CD14-positive monocyte (primary cell): ENCODE measurements around the gene ZNF407. TPM values are rescaled to one million over a fixed set of nuclear protein-coding genes. Genes with fewer than 3 reads are reported as not detected.

Source experiments
- DNase-seq, 3 donors: peaks; one replicate each; pipeline ENCODE4 v3.0.0-alpha.2; 2011 to 2022
- H2AFZ ChIP-seq: 2 replicates; pipeline ENCODE4 v1.6.0; 2012; ENCODE audit warnings: mild to moderate bottlenecking, low read depth, low read length, inconsistent platforms; ENCODE audit not compliant: insufficient read depth, poor library complexity, severe bottlenecking
- H3K27ac ChIP-seq, 2 donors: 1 replicate in 1 of 2; 2 replicates in 1 of 2; pipeline ENCODE4 v1.5.1; 2012 to 2013; ENCODE audit warnings: low read length in 2 of 2, control low read depth in 1 of 2, inconsistent platforms in 1 of 2, low read depth in 1 of 2, mild to moderate bottlenecking in 1 of 2
- H3K27me3 ChIP-seq, 2 donors: one replicate each; pipeline versions ENCODE4 v1.6.0 to v1.6.1; 2011 to 2013; ENCODE audit warnings: low read length in 2 of 2; ENCODE audit not compliant: control insufficient read depth in 2 of 2, insufficient read depth in 2 of 2
- H3K36me3 ChIP-seq, 2 donors: replicated peaks in 1 of 2; 1 replicate in 1 of 2; 2 replicates in 1 of 2; pipeline versions ENCODE4 v1.5.1 to v1.6.1; 2012 to 2013; ENCODE audit warnings: low read length in 2 of 2, control low read depth in 1 of 2, inconsistent platforms in 1 of 2, mild to moderate bottlenecking in 1 of 2; ENCODE audit not compliant: insufficient read depth in 2 of 2, control insufficient read depth in 1 of 2
- H3K4me1 ChIP-seq, 2 donors: 1 replicate in 1 of 2; 2 replicates in 1 of 2; pipeline versions ENCODE4 v1.5.1 to v1.6.1; 2012 to 2013; ENCODE audit warnings: low read length in 2 of 2, control low read depth in 1 of 2, inconsistent platforms in 1 of 2, mild to moderate bottlenecking in 1 of 2, moderate library complexity in 1 of 2; ENCODE audit not compliant: insufficient read depth in 2 of 2, control insufficient read depth in 1 of 2
- H3K4me2 ChIP-seq: replicated peaks from 2 replicates; pipeline ENCODE3; 2012; ENCODE audit warnings: low read length, moderate library complexity, mild to moderate bottlenecking; ENCODE audit not compliant: poor library complexity, severe bottlenecking; ENCODE audit errors: extremely low read depth
- H3K4me3 ChIP-seq, 3 experiments: fragments of 200-600 bp in 1 of 3; sonication (generic) in 1 of 3; replicated peaks in 1 of 3; 1 replicate in 2 of 3; 2 replicates in 1 of 3; pipeline ENCODE4 v1.5.1; 2011 to 2013; ENCODE audit warnings: low read length in 3 of 3, mild to moderate bottlenecking in 3 of 3, control low read depth in 2 of 3, low read depth in 2 of 3, inconsistent platforms in 1 of 3, moderate library complexity in 1 of 3
- H3K79me2 ChIP-seq: 2 replicates; pipeline ENCODE4 v1.6.0; 2012; ENCODE audit warnings: mild to moderate bottlenecking, control low read depth, inconsistent platforms, low read length, moderate library complexity; ENCODE audit not compliant: insufficient read depth
- H3K9ac ChIP-seq: 2 replicates; pipeline ENCODE4 v1.6.0; 2017; ENCODE audit warnings: low read length, mild to moderate bottlenecking; ENCODE audit not compliant: insufficient read depth, poor library complexity, severe bottlenecking
- H3K9me3 ChIP-seq, 2 donors: replicated peaks in 1 of 2; 1 replicate in 1 of 2; 2 replicates in 1 of 2; pipeline versions ENCODE4 v1.5.1 to v1.6.1; 2012 to 2013; ENCODE audit warnings: low read length in 2 of 2, control low read depth in 1 of 2; ENCODE audit not compliant: control insufficient read depth in 1 of 2, insufficient read depth in 1 of 2
- H4K20me1 ChIP-seq: 2 replicates; pipeline ENCODE4 v1.6.0; 2012; ENCODE audit warnings: mild to moderate bottlenecking, low read length, control low read depth, moderate library complexity; ENCODE audit not compliant: insufficient read depth
- H3K27ac Mint-ChIP-seq, 7 donors: one replicate each; pipeline ENCODE4 v1.8.0; 2020; ENCODE audit warnings: mild to moderate bottlenecking in 7 of 7, mixed read lengths in 7 of 7, moderate library complexity in 6 of 7, inconsistent platforms in 2 of 7
- H3K27me3 Mint-ChIP-seq, 3 donors: one replicate each; pipeline ENCODE4 v1.8.0; 2021 to 2022; ENCODE audit warnings: low read depth in 3 of 3, mild to moderate bottlenecking in 3 of 3, mixed read lengths in 3 of 3, moderate library complexity in 3 of 3, inconsistent platforms in 1 of 3
- H3K36me3 Mint-ChIP-seq, 2 donors: one replicate each; pipeline ENCODE4 v1.8.0; 2020; ENCODE audit warnings: mixed read lengths in 2 of 2, inconsistent platforms in 1 of 2, mild to moderate bottlenecking in 1 of 2
- H3K4me1 Mint-ChIP-seq: one replicate; pipeline ENCODE4 v1.8.0; 2020; ENCODE audit warnings: mild to moderate bottlenecking, mixed read lengths
- H3K4me3 Mint-ChIP-seq, 2 donors: one replicate each; pipeline ENCODE4 v1.8.0; 2020; ENCODE audit warnings: mild to moderate bottlenecking in 2 of 2, mixed read lengths in 2 of 2, moderate library complexity in 1 of 2
- H3K9me3 Mint-ChIP-seq, 7 donors: one replicate each; pipeline ENCODE4 v1.8.0; 2020 to 2022; ENCODE audit warnings: mixed read lengths in 7 of 7, mild to moderate bottlenecking in 6 of 7, moderate library complexity in 6 of 7, inconsistent platforms in 2 of 7
- WGBS: methylation state at CpG from one replicate; pipeline ENCODE4 v1.1.5; 2013; ENCODE audit warnings: missing lambda C conversion rate; ENCODE audit not compliant: insufficient coverage; 5-methylcytosine and 5-hydroxymethylcytosine counted together
- intact Hi-C, 2 donors: fragments of 100-400 bp; cut with micrococcal nuclease; formaldehyde crosslinking; loops; one replicate each; pipeline versions ENCODE4 v1.15.0 to v1.15.1; 2023
- polyA plus RNA-seq, 3 donors: library from polyadenylated mRNA; depleted of rRNA in 1 of 3; unstranded in 2 of 3; stranded (reverse) in 1 of 3; fragments of 300-500 nt in 2 of 3; fragments of >200 nt in 1 of 3; fragmentation: Illumina TruSeq in 2 of 3; gene quantifications; 1 replicate in 2 of 3; 2 replicates in 1 of 3; pipeline ENCODE4 v1.2.3, GENCODE V29; 2012 to 2021
- TF ChIP-seq, protein P1 (sequence below): fragments of 200-600 bp; IDR thresholded peaks from one replicate; pipeline ENCODE4 v1.8.0; 2022; ENCODE audit warnings: antibody characterized with exemption, mild to moderate bottlenecking

Gene ZNF407
- polyA plus RNA-seq, 3 donors: 1.3 to 3.6 (median 1.6) TPM

GRCh38 chr18:74622072-74622471 lies 24.4 kb downstream of the ZNF407 start:
- Histone ChIP-seq H3K4me1 (peaks cover 15 to 16% of the 10 kb centered on the region in 2 donors), H3K9me3 (no peaks in the 10 kb centered on the region), H2AFZ (no peak overlapping the region), H3K4me2 (peak overlapping the region; percentile 4), H4K20me1 (peaks cover 52% of the 10 kb centered on the region), H3K9ac (no peak overlapping the region), H3K79me2 (peaks cover 33% of the 10 kb centered on the region), H3K4me3 (no peak overlapping the region), H3K27me3 (no peaks in the 10 kb centered on the region), H3K27ac (no peak overlapping the region), H3K36me3 (no peaks in the 10 kb centered on the region)
- TF ChIP-seq, protein P1, sequence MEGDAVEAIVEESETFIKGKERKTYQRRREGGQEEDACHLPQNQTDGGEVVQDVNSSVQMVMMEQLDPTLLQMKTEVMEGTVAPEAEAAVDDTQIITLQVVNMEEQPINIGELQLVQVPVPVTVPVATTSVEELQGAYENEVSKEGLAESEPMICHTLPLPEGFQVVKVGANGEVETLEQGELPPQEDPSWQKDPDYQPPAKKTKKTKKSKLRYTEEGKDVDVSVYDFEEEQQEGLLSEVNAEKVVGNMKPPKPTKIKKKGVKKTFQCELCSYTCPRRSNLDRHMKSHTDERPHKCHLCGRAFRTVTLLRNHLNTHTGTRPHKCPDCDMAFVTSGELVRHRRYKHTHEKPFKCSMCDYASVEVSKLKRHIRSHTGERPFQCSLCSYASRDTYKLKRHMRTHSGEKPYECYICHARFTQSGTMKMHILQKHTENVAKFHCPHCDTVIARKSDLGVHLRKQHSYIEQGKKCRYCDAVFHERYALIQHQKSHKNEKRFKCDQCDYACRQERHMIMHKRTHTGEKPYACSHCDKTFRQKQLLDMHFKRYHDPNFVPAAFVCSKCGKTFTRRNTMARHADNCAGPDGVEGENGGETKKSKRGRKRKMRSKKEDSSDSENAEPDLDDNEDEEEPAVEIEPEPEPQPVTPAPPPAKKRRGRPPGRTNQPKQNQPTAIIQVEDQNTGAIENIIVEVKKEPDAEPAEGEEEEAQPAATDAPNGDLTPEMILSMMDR: no peak
- peaks cover 4% of the 10 kb centered on the region for H3K4me1 Mint-ChIP-seq
- H3K36me3 Mint-ChIP-seq: no peaks in the 10 kb centered on the region
- peak in 2 of 3 donors; percentile 20 to 49 for DNase-seq
- intact Hi-C loops: no loop called here
- whole genome bisulfite sequencing: 47% methylated on average over 9 of the region's 9 CpGs
- no peaks in the 10 kb centered on the region for H3K9me3 Mint-ChIP-seq
- H3K27me3 Mint-ChIP-seq: no peaks in the 10 kb centered on the region
- H3K4me3 Mint-ChIP-seq: no peak overlapping the region
- no peak overlapping the region for H3K27ac Mint-ChIP-seq

DNA sequence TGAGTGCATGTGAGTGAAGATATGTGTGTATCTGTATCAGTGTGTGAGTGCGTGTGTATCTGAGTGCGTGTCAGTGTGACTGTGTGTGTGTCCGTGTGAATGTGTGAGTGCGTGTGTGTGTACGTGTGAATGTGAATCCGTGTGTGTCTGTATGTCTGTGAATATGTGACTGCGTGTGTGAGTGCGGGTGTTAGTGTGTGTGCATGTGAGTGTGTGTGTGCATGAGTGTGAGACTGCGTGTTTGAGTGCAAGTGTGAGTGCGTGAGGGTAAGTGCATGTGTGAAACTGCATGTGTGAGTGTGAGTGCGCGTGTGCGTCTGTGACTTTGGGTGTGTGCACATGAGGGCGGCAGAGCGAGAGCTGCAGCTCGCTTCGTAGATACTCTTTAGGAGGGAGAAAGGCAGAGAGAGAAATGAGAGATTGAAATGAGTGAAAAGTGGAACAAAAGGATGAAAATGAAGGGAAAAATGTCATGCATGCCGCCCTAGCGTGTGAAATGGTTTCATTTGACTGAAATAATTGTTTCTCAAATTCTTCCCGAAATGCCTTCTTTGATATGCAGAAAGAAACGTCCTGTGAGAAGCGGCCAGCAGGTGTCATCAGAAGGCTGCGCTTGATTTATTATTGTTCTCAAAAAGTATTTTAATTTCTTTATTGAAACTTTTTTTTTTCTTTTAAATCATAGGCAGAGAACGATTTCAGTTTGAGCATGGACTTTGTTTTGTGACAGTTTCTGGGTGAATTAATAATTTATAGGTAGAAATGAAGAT lies 25.6 kb downstream of the ZNF407 start:
- Histone ChIP-seq H2AFZ (no peak overlapping the region), H3K9ac (no peak overlapping the region), H3K27ac (no peak overlapping the region), H3K36me3 (no peaks in the 10 kb centered on the region), H3K4me3 (no peak overlapping the region), H3K4me2 (no peak overlapping the region), H3K79me2 (peaks cover 28% of the 10 kb centered on the region), H3K27me3 (no peaks in the 10 kb centered on the region), H4K20me1 (peaks cover 45% of the 10 kb centered on the region), H3K9me3 (no peaks in the 10 kb centered on the region), H3K4me1 (peaks cover 15 to 16% of the 10 kb centered on the region in 2 donors)
- TF ChIP-seq, protein P1: peak; percentile 53
- DNase-seq: peak in 1 of 3 donors; percentile 6
- intact Hi-C loops: no loop called here
- H3K36me3 Mint-ChIP-seq: no peaks in the 10 kb centered on the region
- H3K9me3 Mint-ChIP-seq: no peaks in the 10 kb centered on the region
- no peak overlapping the region for H3K27ac Mint-ChIP-seq
- 87% methylated on average over 21 of the region's 24 CpGs for WGBS
- H3K4me3 Mint-ChIP-seq: no peak overlapping the region
- H3K27me3 Mint-ChIP-seq: no peaks in the 10 kb centered on the region
- peaks cover 8% of the 10 kb centered on the region for H3K4me1 Mint-ChIP-seq
